ENCODE measurements around the gene SENP3.

GRCh38 chr17:7549401-7550055 is 12.2 kb upstream of the SENP3 start:
- TF ChIP-seq POLR2AphosphoS5 (IDR thresholded peaks at IDR 0.05; ENCODE audit: low read depth, low read length) (no peak), TAF1 (IDR thresholded peaks at IDR 0.05; ENCODE audit: borderline replicate concordance, low read depth, low read length) (no peak)

Measured in GM12892 (cell line).